HepG2 (cell line): ENCODE measurements around the gene SRP68. TPM values are rescaled to one million over a fixed set of nuclear protein-coding genes. Genes with fewer than 3 reads are reported as not detected.

ENCODE experiments used
- AGO1 ChIP-seq: fragments of 200-400 bp; formaldehyde crosslinking; IDR thresholded peaks from 2 replicates; pipeline ENCODE4 v1.6.1; 2017; ENCODE audit warnings: mild to moderate bottlenecking, low read depth, low read length, moderate library complexity; ENCODE audit not compliant: poor library complexity, severe bottlenecking
- CENPX ChIP-seq: sonication (generic); formaldehyde crosslinking; IDR thresholded peaks from 2 replicates; pipeline ENCODE4 v1.9.0; 2021; ENCODE audit warnings: mild to moderate bottlenecking, missing genetic modification reagents, moderate library complexity
- DPF2 ChIP-seq: sonication (generic); formaldehyde crosslinking; IDR thresholded peaks from 2 replicates; pipeline ENCODE4 v1.4.0; 2020; ENCODE audit warnings: mild to moderate bottlenecking, low read depth, missing genetic modification reagents, borderline replicate concordance
- E2F5 ChIP-seq: sonication (generic); formaldehyde crosslinking; conservative IDR thresholded peaks from 2 replicates; pipeline ENCODE4 v1.4.0; 2020; ENCODE audit warnings: missing genetic modification reagents
- FOXK2 ChIP-seq: fragments of 450-650 bp; IDR thresholded peaks from 2 replicates; pipeline ENCODE4 v1.6.1; 2016
- GATAD1 ChIP-seq: IDR thresholded peaks from 2 replicates; pipeline ENCODE4 v1.6.1; 2016; ENCODE audit warnings: missing genetic modification reagents, missing compliant biosample characterization
- HNRNPLL ChIP-seq: fragments of 200-400 bp; formaldehyde crosslinking; IDR thresholded peaks from 2 replicates; pipeline ENCODE4 v1.6.1; 2017; ENCODE audit warnings: mild to moderate bottlenecking, low read depth, low read length; ENCODE audit not compliant: poor library complexity, severe bottlenecking
- JUNB ChIP-seq: sonication (generic); formaldehyde crosslinking; IDR thresholded peaks from 2 replicates; pipeline ENCODE4 v1.8.0; 2022; ENCODE audit warnings: missing genetic modification reagents, mild to moderate bottlenecking, borderline replicate concordance
- KLF12 ChIP-seq: sonication (generic); formaldehyde crosslinking; IDR thresholded peaks from 2 replicates; pipeline ENCODE4 v1.4.0; 2020; ENCODE audit warnings: missing genetic modification reagents, borderline replicate concordance
- MIXL1 ChIP-seq: IDR thresholded peaks from 2 replicates; pipeline ENCODE4 v1.6.1; 2016
- MXI1 ChIP-seq: IDR thresholded peaks from 3 replicates; pipeline ENCODE4 v1.6.1; 2012; ENCODE audit warnings: low read depth, low read length, inconsistent platforms, borderline replicate concordance
- MYC ChIP-seq: sonication (generic); formaldehyde crosslinking; IDR thresholded peaks from 2 replicates; pipeline ENCODE4 v1.9.0; 2021; ENCODE audit warnings: missing genetic modification reagents, borderline replicate concordance
- PATZ1 ChIP-seq: sonication (generic); formaldehyde crosslinking; IDR thresholded peaks from 2 replicates; pipeline ENCODE4 v1.4.0; 2020; ENCODE audit warnings: missing genetic modification reagents
- PAWR ChIP-seq: sonication (generic); formaldehyde crosslinking; IDR thresholded peaks from 2 replicates; pipeline ENCODE4 v1.4.0; 2020; ENCODE audit warnings: missing genetic modification reagents, mild to moderate bottlenecking, borderline replicate concordance
- PITX1 ChIP-seq: sonication (generic); formaldehyde crosslinking; IDR thresholded peaks from 2 replicates; pipeline ENCODE4 v1.5.1; 2020; ENCODE audit warnings: mild to moderate bottlenecking, missing genetic modification reagents
- RAD51 ChIP-seq: fragments of 450-650 bp; IDR thresholded peaks from 2 replicates; pipeline ENCODE4 v1.6.1; 2016; ENCODE audit warnings: borderline replicate concordance
- SRSF1 ChIP-seq: fragments of 200-400 bp; formaldehyde crosslinking; optimal IDR thresholded peaks from 2 replicates; pipeline ENCODE3; 2017; ENCODE audit warnings: mild to moderate bottlenecking, low read depth, low read length, moderate library complexity
- SRY ChIP-seq: sonication (generic); formaldehyde crosslinking; IDR thresholded peaks from 2 replicates; pipeline ENCODE4 v1.8.0; 2022; ENCODE audit warnings: mild to moderate bottlenecking, missing genetic modification reagents
- TMF1 ChIP-seq: sonication (generic); formaldehyde crosslinking; IDR thresholded peaks from 2 replicates; pipeline ENCODE4 v1.8.1; 2022; ENCODE audit warnings: low read depth, missing genetic modification reagents
- ZNF18 ChIP-seq: sonication (generic); formaldehyde crosslinking; IDR thresholded peaks from 2 replicates; pipeline ENCODE4 v1.8.0; 2022; ENCODE audit warnings: mild to moderate bottlenecking, missing genetic modification reagents; ENCODE audit not compliant: insufficient replicate concordance
- ZNF329 ChIP-seq: sonication (generic); formaldehyde crosslinking; IDR thresholded peaks from 2 replicates; pipeline ENCODE4 v1.9.0; 2021; ENCODE audit warnings: low read depth, mild to moderate bottlenecking, missing genetic modification reagents
- ZNF337 ChIP-seq: sonication (generic); formaldehyde crosslinking; IDR thresholded peaks from 2 replicates; pipeline ENCODE4 v1.5.1; 2020; ENCODE audit warnings: missing genetic modification reagents, low read depth, mild to moderate bottlenecking, borderline replicate concordance
- ZNF430 ChIP-seq: sonication (generic); formaldehyde crosslinking; IDR thresholded peaks from 2 replicates; pipeline ENCODE4 v1.9.0; 2021; ENCODE audit warnings: mild to moderate bottlenecking, missing genetic modification reagents
- ZNF546 ChIP-seq: sonication (generic); formaldehyde crosslinking; conservative IDR thresholded peaks from 2 replicates; pipeline ENCODE4 v1.8.1; 2023; ENCODE audit warnings: mild to moderate bottlenecking, missing genetic modification reagents
- ZNF557 ChIP-seq: sonication (generic); formaldehyde crosslinking; IDR thresholded peaks from 2 replicates; pipeline ENCODE4 v1.4.0; 2020; ENCODE audit warnings: missing genetic modification reagents
- ZNF761 ChIP-seq: sonication (generic); formaldehyde crosslinking; conservative IDR thresholded peaks from 2 replicates; pipeline ENCODE4 v1.4.0; 2020; ENCODE audit warnings: mild to moderate bottlenecking, missing genetic modification reagents
- polyA plus RNA-seq, 8 experiments: library from polyadenylated mRNA; depleted of rRNA in 3 of 8; stranded (reverse) in 7 of 8; unstranded in 1 of 8; fragments of >200 nt; fragmentation: Illumina TruSeq in 4 of 8; extraction: Trizol in 4 of 8; gene quantifications; 2 replicates each; pipeline versions ENCODE4 v1.2.1 to v1.2.3, GENCODE V29; 2011 to 2016; ENCODE audit warnings: low read depth in 4 of 8, missing spikeins in 1 of 8, mixed read lengths in 1 of 8; ENCODE audit not compliant: insufficient read depth in 1 of 8
- total RNA-seq, 5 experiments: library from RNA; depleted of rRNA; stranded (reverse); fragments of >200 nt; fragmentation: Illumina TruSeq; extraction: Trizol; gene quantifications; 2 replicates each; pipeline ENCODE4 v1.2.3, GENCODE V29; 2016; ENCODE audit warnings: low read depth in 1 of 5

The SRP68 gene
- total and polyA plus RNA-seq, 2 of the 13 experiments (the other 11 are each of a cell fraction or from before 2014, with no cell fraction given): 39.8 to 74.3 TPM

- TF ChIP-seq MXI1: peak; percentile 48; the same call in 1 of the 3 replicates
- no peak for TF ChIP-seq MIXL1 (CRISPR knock-in tag)
- TF ChIP-seq ZNF546 (CRISPR knock-in tag): peak; percentile 64; the same call in 1 of the 2 replicates
- no peak for TF ChIP-seq RAD51
- TF ChIP-seq ZNF761 (CRISPR knock-in tag): no peak
- no peak for TF ChIP-seq FOXK2
- TF ChIP-seq AGO1: peak; percentile 47
- peak; percentile 44 for TF ChIP-seq ZNF18 (CRISPR knock-in tag)
- TF ChIP-seq KLF12 (CRISPR knock-in tag): 0 out of 2 replicates have a peak, but pooled peaks have one; percentile 56
- TF ChIP-seq JUNB: no peak
- TF ChIP-seq PATZ1 (CRISPR knock-in tag): peak; percentile 39; the same call in 1 of the 2 replicates
- TF ChIP-seq SRY (CRISPR knock-in tag): peak; percentile 67; the same call in 1 of the 2 replicates
- TF ChIP-seq ZNF557 (CRISPR knock-in tag): no peak
- 0 out of 2 replicates have a peak, but pooled peaks have one; percentile 75 for TF ChIP-seq ZNF337 (CRISPR knock-in tag)
- no peak for TF ChIP-seq TMF1 (CRISPR knock-in tag)
- TF ChIP-seq DPF2 (CRISPR knock-in tag): peak; percentile 39; the same call in 1 of the 2 replicates
- 0 out of 2 replicates have a peak, but pooled peaks have one; percentile 64 for TF ChIP-seq ZNF329
- TF ChIP-seq PITX1: peak; percentile 79
- peak; percentile 45 for TF ChIP-seq HNRNPLL
- TF ChIP-seq GATAD1: peak; percentile 46
- no peak for TF ChIP-seq CENPX (CRISPR knock-in tag)
- TF ChIP-seq E2F5 (CRISPR knock-in tag): 0 out of 2 replicates have a peak, but pooled peaks have one; percentile 14
- TF ChIP-seq PAWR (CRISPR knock-in tag): no peak
- peak; percentile 38 for TF ChIP-seq SRSF1
- TF ChIP-seq ZNF430 (CRISPR knock-in tag): peak; percentile 87; the same call in 1 of the 2 replicates
- TF ChIP-seq MYC: peak; percentile 64; the same call in 1 of the 2 replicates
These were observed 72.1 kb downstream of the SRP68 start (continued) for GRCh38 chr17:76000016-76000754.
